Brain pericyte (primary cell): ENCODE measurements around the gene CTXND1.

ENCODE experiments used
- DNase-seq: peaks from one replicate; pipeline ENCODE4 v3.0.0-alpha.2; 2012; ENCODE audit warnings: low read depth, low spot score

The CTXND1 gene

GRCh38 chr15:80210611-80211573, 41.1 kb downstream of the CTXND1 start:
- DNase-seq = no peak

GRCh38 chr15:80208758-80209734, 43.0 kb downstream of the CTXND1 start:
- DNase-seq = no peak

- no peak for DNase-seq
Measured at GRCh38 chr15:80207887-80208286, 44.1 kb downstream of the CTXND1 start.

GRCh38 chr15:80204231-80204630, 47.8 kb downstream of the CTXND1 start:
- no peak for DNase-seq

GRCh38 chr15:80203361-80203885, 48.6 kb downstream of the CTXND1 start:
- no peak for DNase-seq

GRCh38 chr15:80202641-80203360, 49.2 kb downstream of the CTXND1 start:
- no peak for DNase-seq

- no peak for DNase-seq
Measured at GRCh38 chr15:80202016-80202315, 50.0 kb downstream of the CTXND1 start.

GRCh38 chr15:80201256-80202015, 50.6 kb downstream of the CTXND1 start:
- DNase-seq = no peak

- DNase-seq = no peak
Measured at GRCh38 chr15:80199869-80200268, 52.1 kb downstream of the CTXND1 start.

GRCh38 chr15:80199366-80199765, 52.6 kb downstream of the CTXND1 start:
- no peak for DNase-seq

GRCh38 chr15:80194914-80195313, 57.1 kb downstream of the CTXND1 start:
- no peak for DNase-seq

GRCh38 chr15:80194186-80194585, 57.8 kb downstream of the CTXND1 start:
- DNase-seq = no peak

- no peak for DNase-seq
Measured at GRCh38 chr15:80191897-80192595, 60.0 kb downstream of the CTXND1 start.

GRCh38 chr15:80191198-80191597, 60.8 kb downstream of the CTXND1 start:
- DNase-seq = no peak

- no peak for DNase-seq
Measured at GRCh38 chr15:80188251-80188650, 63.8 kb downstream of the CTXND1 start.

- DNase-seq = no peak
Measured at GRCh38 chr15:80186597-80186996, 65.4 kb downstream of the CTXND1 start.

- no peak for DNase-seq
Measured at GRCh38 chr15:80186066-80186465, 65.9 kb downstream of the CTXND1 start.

- no peak for DNase-seq
Measured at GRCh38 chr15:80185152-80185551, 66.9 kb downstream of the CTXND1 start.

- no peak for DNase-seq
Measured at GRCh38 chr15:80184554-80184953, 67.5 kb downstream of the CTXND1 start.

- DNase-seq = no peak
Measured at GRCh38 chr15:80183886-80184285, 68.1 kb downstream of the CTXND1 start.
